HUES6 (cell line): ENCODE results near the gene TNS1.

Experiments used
- H3K27ac ChIP-seq: 2 replicates; pipeline ENCODE4 v1.7.0; 2013; ENCODE audit warnings: low read depth, mild to moderate bottlenecking, low read length, inconsistent platforms
- H3K27me3 ChIP-seq: 2 replicates; pipeline ENCODE4 v1.6.1; 2013; ENCODE audit warnings: low read length; ENCODE audit not compliant: control insufficient read depth, insufficient read depth
- H3K36me3 ChIP-seq: 2 replicates; pipeline ENCODE4 v1.6.1; 2013; ENCODE audit warnings: low read length; ENCODE audit not compliant: control insufficient read depth, insufficient read depth
- H3K4me1 ChIP-seq: 2 replicates; pipeline ENCODE4 v1.6.1; 2013; ENCODE audit warnings: low read length; ENCODE audit not compliant: control insufficient read depth, insufficient read depth
- H3K4me3 ChIP-seq: 2 replicates; pipeline ENCODE4 v1.5.1; 2013; ENCODE audit warnings: low read depth, low read length
- H3K9ac ChIP-seq: one replicate; pipeline ENCODE4 v1.6.1; 2013; ENCODE audit warnings: mild to moderate bottlenecking, low read length
- H3K9me3 ChIP-seq: 2 replicates; pipeline ENCODE4 v1.6.1; 2013; ENCODE audit warnings: low read depth, low read length; ENCODE audit not compliant: control insufficient read depth, insufficient read depth

The TNS1 gene

DNA sequence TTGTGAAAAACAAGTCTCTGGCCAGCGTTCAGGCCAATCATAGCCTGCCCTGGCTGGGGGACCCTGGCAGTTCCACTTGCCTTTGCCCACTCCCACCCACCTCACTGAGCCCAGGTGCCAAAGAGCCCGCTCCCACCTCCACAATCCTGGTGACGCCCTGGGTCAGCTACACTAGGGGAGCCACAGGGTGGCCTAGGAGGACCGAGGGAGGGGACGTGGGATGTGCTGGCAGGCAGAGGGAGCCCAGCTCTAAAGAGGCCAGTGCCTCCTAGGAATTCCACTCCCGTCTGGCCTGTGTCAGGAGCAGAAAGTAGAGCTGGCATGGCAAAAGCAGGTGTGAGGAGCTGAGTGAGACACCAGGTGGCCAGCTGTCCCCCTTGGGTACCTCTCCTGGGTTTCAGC, 49.3 kb downstream of the TNS1 start:
- no peak overlapping the region for H3K4me3 ChIP-seq
- 0 out of 2 replicates have a peak, but pooled peaks cover 2% of the 10 kb centered on the region for H3K27me3 ChIP-seq
- H3K4me1 ChIP-seq: peaks cover 18% of the 10 kb centered on the region; the same call in 1 of the 2 replicates
- no peak overlapping the region for H3K9ac ChIP-seq
- H3K9me3 ChIP-seq: no peaks in the 10 kb centered on the region
- H3K27ac ChIP-seq: no peak overlapping the region
- no peaks in the 10 kb centered on the region for H3K36me3 ChIP-seq

- H3K36me3 ChIP-seq: no peaks in the 10 kb centered on the region
- H3K27ac ChIP-seq: no peak overlapping the region
- H3K4me1 ChIP-seq: peaks cover 23% of the 10 kb centered on the region
- H3K4me3 ChIP-seq: no peak overlapping the region
- H3K27me3 ChIP-seq: 0 out of 2 replicates have a peak, but pooled peaks cover 2% of the 10 kb centered on the region
- H3K9me3 ChIP-seq: no peaks in the 10 kb centered on the region
- H3K9ac ChIP-seq: no peak overlapping the region
Measured at GRCh38 chr2:217953011-217953481, 49.7 kb downstream of the TNS1 start.

GRCh38 chr2:217952409-217952808, 50.4 kb downstream of the TNS1 start:
- H3K27ac ChIP-seq: no peak overlapping the region
- no peak overlapping the region for H3K4me3 ChIP-seq
- H3K4me1 ChIP-seq: peaks cover 29% of the 10 kb centered on the region
- no peak overlapping the region for H3K9ac ChIP-seq
- 0 out of 2 replicates have a peak, but pooled peaks cover 2% of the 10 kb centered on the region for H3K27me3 ChIP-seq
- no peaks in the 10 kb centered on the region for H3K36me3 ChIP-seq
- no peaks in the 10 kb centered on the region for H3K9me3 ChIP-seq

DNA sequence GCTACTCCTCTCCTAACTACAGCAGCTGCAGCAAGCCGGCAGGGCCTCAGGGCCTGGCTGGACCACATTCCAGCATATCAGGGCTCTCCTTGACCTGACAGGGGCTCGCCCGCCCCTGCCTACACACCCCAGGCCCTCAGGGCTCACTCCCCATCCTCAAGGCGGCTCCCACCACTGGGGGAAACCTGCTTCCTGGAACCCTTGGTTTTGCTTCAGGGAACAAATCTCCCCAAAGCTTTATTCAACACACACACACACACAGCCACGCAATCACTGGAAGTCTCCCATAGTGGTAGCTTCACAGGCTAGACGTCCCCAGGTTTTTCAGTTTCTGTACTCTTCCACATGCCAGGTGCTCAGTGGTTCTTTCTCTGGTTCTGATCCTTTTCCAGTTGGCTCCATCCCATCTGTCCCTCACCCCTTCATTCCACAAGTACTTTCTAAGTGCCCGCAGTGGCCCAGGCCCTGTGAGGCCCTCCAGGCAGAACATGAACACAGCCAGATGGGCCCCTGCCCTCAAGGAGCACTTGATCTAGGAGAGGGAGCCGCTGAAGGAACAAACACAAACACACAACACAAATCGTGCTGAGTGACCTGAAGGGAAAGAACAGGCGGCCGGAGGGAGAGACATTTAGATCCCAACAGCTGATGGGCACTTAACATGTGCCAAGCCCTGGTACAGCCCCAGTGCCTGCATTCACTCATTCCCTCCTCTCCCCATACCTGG, 51.1 kb downstream of the TNS1 start:
- Histone ChIP-seq H3K9ac (no peak overlapping the region), H3K27ac (no peak overlapping the region), H3K36me3 (no peaks in the 10 kb centered on the region), H3K9me3 (no peaks in the 10 kb centered on the region), H3K27me3 (0 out of 2 replicates have a peak, but pooled peaks cover 2% of the 10 kb centered on the region), H3K4me1 (peaks cover 31% of the 10 kb centered on the region), H3K4me3 (no peak overlapping the region)

DNA sequence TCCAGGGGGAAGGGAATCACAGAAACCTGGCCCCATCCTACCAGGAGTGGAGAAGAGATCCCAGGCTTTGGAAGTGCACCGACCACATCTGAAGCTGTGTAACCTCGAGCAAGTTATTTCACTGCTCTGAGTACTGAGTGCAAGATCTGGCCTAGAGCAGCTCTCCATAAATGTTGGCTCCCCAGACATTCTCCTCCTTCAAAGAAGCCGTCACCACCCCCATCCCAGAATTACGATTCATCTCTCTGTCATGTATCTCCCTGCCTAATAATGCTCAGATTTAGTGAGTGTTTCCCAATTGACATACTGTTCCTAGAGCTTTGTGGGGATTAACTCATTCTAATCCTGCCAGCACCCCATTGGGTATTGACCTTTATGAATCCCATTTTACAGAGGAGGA, 51.7 kb downstream of the TNS1 start:
- no peaks in the 10 kb centered on the region for H3K36me3 ChIP-seq
- peaks cover 31% of the 10 kb centered on the region for H3K4me1 ChIP-seq
- 0 out of 2 replicates have a peak, but pooled peaks cover 2% of the 10 kb centered on the region for H3K27me3 ChIP-seq
- H3K9me3 ChIP-seq: no peaks in the 10 kb centered on the region
- H3K27ac ChIP-seq: no peak overlapping the region
- no peak overlapping the region for H3K9ac ChIP-seq
- H3K4me3 ChIP-seq: no peak overlapping the region

GRCh38 chr2:217950401-217950871, 52.4 kb downstream of the TNS1 start:
- Histone ChIP-seq H3K4me3 (no peak overlapping the region), H3K27ac (no peak overlapping the region), H3K36me3 (no peaks in the 10 kb centered on the region), H3K27me3 (0 out of 2 replicates have a peak, but pooled peaks cover 2% of the 10 kb centered on the region), H3K9ac (no peak overlapping the region), H3K4me1 (peaks cover 31% of the 10 kb centered on the region), H3K9me3 (no peaks in the 10 kb centered on the region)

GRCh38 chr2:217949447-217949846, 53.3 kb downstream of the TNS1 start:
- H3K4me1 ChIP-seq: peaks cover 31% of the 10 kb centered on the region
- 0 out of 2 replicates have a peak, but pooled peaks cover 2% of the 10 kb centered on the region for H3K27me3 ChIP-seq
- H3K4me3 ChIP-seq: no peak overlapping the region
- no peaks in the 10 kb centered on the region for H3K9me3 ChIP-seq
- no peak overlapping the region for H3K9ac ChIP-seq
- no peak overlapping the region for H3K27ac ChIP-seq
- no peaks in the 10 kb centered on the region for H3K36me3 ChIP-seq

DNA sequence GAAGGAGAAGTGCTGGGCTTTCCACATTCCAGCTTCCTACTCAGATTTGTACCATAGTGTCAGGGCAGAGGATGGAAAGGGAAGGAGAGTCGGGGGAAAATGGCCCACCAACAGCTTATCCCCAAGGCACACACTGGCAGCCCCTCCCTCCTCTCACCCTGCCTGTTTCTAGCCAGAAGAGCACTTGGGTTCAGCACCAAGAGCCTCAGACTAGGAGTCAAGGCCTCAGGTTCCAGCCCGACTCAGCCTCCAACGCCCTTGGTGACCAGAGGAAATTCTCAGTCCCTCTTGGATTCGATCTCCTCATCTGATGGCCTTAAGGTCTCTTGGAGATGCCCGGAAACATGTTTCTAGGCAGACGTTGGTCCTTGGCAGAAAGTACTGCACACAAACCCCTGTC, 53.9 kb downstream of the TNS1 start:
- Histone ChIP-seq H3K4me1 (peaks cover 31% of the 10 kb centered on the region), H3K27ac (no peak overlapping the region), H3K9me3 (no peaks in the 10 kb centered on the region), H3K9ac (no peak overlapping the region), H3K4me3 (no peak overlapping the region), H3K27me3 (0 out of 2 replicates have a peak, but pooled peaks cover 2% of the 10 kb centered on the region), H3K36me3 (no peaks in the 10 kb centered on the region)

DNA sequence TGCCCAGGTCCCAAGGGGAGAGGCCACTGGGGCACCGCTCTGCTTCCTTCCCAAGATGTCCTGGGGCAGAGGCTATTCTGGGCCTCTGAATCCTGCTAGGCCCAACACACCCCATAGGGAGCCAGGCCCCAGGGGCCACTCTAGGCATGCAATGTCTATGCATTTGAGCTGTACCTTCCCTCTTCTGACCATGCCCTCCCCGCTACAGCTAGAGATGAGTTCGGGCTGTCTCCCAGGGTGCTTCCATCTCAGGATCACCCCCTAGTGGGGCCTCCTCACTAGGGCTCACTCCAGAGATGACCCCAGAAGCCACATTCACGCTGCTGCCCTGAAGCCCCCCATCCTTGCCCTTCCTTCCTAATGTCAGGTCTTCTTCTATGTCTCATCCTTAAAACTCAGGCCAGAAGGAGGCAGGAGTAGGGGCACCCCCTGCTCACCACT, 54.4 kb downstream of the TNS1 start:
- Histone ChIP-seq H3K4me1 (peaks cover 36% of the 10 kb centered on the region), H3K4me3 (no peak overlapping the region), H3K27ac (no peak overlapping the region), H3K36me3 (no peaks in the 10 kb centered on the region), H3K9me3 (no peaks in the 10 kb centered on the region), H3K27me3 (0 out of 2 replicates have a peak, but pooled peaks cover 2% of the 10 kb centered on the region), H3K9ac (no peak overlapping the region)

DNA sequence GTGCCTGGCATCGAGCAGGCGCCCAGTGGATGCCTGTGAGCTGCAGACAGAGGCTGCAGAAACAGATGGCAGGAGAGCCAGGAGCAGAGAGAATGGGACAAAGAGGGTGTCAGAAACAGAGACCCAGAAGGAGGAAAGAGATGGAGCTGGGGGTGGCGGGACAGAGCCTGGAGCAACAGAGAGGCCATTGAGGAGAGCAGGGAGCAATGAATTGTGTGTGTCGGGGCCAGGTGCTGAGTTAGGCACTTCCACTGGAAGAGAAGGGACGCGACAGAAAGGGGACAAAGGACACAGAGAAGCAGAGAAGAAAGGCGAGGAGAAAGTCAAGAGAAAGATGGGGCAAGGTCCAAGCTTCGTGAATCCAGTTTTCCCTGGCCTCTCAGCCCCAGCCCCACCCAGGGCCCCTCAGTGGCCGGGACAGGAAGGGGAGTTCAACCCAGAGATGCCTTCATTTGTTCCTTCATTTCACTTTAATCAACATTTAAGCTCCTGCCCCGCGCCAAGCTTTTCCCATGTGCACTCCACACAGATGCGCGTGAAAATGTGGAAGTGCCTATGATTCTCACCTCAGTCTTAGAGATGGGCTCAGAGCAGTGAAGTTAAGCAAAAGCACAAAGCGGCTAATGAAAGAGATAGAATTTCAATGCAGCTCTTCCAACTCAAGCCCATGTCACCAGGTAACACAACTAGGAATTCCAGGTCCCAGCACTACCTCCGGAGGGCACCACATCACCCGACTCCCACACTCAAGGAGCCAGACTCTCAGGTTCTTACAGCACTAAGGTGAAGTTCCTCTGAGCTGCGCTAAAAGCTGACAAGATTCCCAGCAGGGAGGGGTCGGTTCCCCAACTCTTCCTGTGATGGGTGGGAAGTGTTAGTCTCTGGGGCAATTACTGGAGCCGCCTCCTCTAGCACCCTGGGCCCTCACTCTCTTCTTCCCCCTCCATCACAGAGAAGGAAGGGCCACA, 55.1 kb downstream of the TNS1 start:
- no peaks in the 10 kb centered on the region for H3K9me3 ChIP-seq
- H3K4me1 ChIP-seq: peaks cover 38% of the 10 kb centered on the region
- H3K9ac ChIP-seq: no peak overlapping the region
- H3K4me3 ChIP-seq: no peak overlapping the region
- no peak overlapping the region for H3K27ac ChIP-seq
- no peaks in the 10 kb centered on the region for H3K36me3 ChIP-seq
- H3K27me3 ChIP-seq: 0 out of 2 replicates have a peak, but pooled peaks cover 2% of the 10 kb centered on the region
